Glomerular visceral epithelial cell (primary cell): ENCODE measurements around the gene OR51B2.
A peak's percentile ranks its signal among the peaks of the same experiment; 100 is the strongest.
"Not testable (repeated sequence)": the region's sequence is repeated elsewhere in the genome, so short reads cannot be mapped to it uniquely, and the experiment has no call there.

Source experiments
- DNase-seq: peaks from one replicate; pipeline ENCODE4 v3.0.0-alpha.2; 2016; ENCODE audit errors: extremely low spot score

Gene OR51B2

GRCh38 chr11:5324197-5324596 is at the start of gene OR51B2:
TSS of gene OR51B2 (minus strand) at chr11:5324297. CDS start at chr11:5324297, 0 bp downstream.
- no peak for DNase-seq

GRCh38 chr11:5369789-5370188 is 45.7 kb upstream of the OR51B2 start:
- peak; percentile 46 for DNase-seq

GRCh38 chr11:5368502-5369043 is 44.5 kb upstream of the OR51B2 start:
- no peak for DNase-seq

- no peak for DNase-seq
Measured at GRCh38 chr11:5367448-5368074, 43.5 kb upstream of the OR51B2 start.

GRCh38 chr11:5366856-5367255 is 42.8 kb upstream of the OR51B2 start:
- peak; percentile 54 for DNase-seq

- not testable (repeated sequence) for DNase-seq
Measured at GRCh38 chr11:5366365-5366764, 42.3 kb upstream of the OR51B2 start.

- peak; percentile 81 for DNase-seq
Measured at GRCh38 chr11:5364214-5364613, 40.1 kb upstream of the OR51B2 start.

GRCh38 chr11:5363679-5364078 is 39.6 kb upstream of the OR51B2 start:
- no peak for DNase-seq

GRCh38 chr11:5362017-5362625 is 38.0 kb upstream of the OR51B2 start:
- DNase-seq: no peak

GRCh38 chr11:5356031-5356430 is 31.9 kb upstream of the OR51B2 start:
- DNase-seq: not testable (repeated sequence)

- no peak for DNase-seq
Measured at GRCh38 chr11:5351208-5351607, 27.1 kb upstream of the OR51B2 start, which contains the start of gene OR51B6. TSS of gene OR51B6 (plus strand) at chr11:5351508. CDS start at chr11:5351508, 0 bp downstream.

- DNase-seq: no peak
Measured at GRCh38 chr11:5349550-5349949, 25.5 kb upstream of the OR51B2 start.

GRCh38 chr11:5348551-5349194 is 24.6 kb upstream of the OR51B2 start:
- DNase-seq: no peak

GRCh38 chr11:5345831-5346230 is 21.7 kb upstream of the OR51B2 start:
- DNase-seq: no peak

- no peak for DNase-seq
Measured at GRCh38 chr11:5343474-5344335, 19.6 kb upstream of the OR51B2 start, which contains the start of gene OR51B5. TSS of gene OR51B5 (minus strand) at chr11:5343524. CDS start at chr11:5343524, 0 bp downstream.

- DNase-seq: no peak
Measured at GRCh38 chr11:5339771-5340322, 15.8 kb upstream of the OR51B2 start.

- not testable (repeated sequence) for DNase-seq
Measured at GRCh38 chr11:5337253-5337652, 13.2 kb upstream of the OR51B2 start.

GRCh38 chr11:5336331-5336730 is 12.2 kb upstream of the OR51B2 start:
- DNase-seq: no peak

- no peak for DNase-seq
Measured at GRCh38 chr11:5335170-5335569, 11.1 kb upstream of the OR51B2 start.

GRCh38 chr11:5317292-5317691 is 6.8 kb downstream of the OR51B2 start:
- no peak for DNase-seq

- DNase-seq: not testable (repeated sequence)
Measured at GRCh38 chr11:5313326-5314023, 10.6 kb downstream of the OR51B2 start.
